ENCODE data around the gene THADA.

DNA sequence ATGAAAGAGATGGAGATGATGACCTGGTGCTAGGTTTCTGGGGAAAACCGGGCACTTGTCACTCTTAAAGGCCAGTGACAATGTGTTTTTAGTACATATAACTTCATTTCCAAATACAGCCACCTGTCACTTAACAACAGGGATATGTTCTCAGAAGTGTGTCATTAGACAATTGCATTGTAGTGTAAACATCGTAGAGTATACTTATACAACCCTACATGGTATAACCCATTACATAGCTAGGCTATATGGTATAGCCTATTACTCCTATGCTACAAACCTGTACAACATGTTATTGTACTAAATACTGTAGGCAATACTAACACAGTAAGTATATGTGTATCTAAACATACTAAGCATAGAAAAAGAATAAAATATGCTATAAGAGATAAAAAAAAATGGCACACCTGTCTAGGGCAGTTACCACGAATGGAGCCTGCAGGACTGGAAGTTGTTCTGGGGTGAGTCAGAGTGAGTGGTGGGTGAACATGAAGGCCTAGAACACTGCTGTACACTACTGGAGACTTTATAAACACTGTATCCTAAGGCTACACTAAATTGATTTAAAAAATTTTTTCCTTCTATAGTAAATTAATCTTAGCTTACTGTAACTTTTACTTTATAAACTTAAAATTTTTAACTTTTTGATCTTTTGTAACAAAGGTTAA, 123.2 kb downstream of the THADA start:
- TF ChIP-seq, protein P1, sequence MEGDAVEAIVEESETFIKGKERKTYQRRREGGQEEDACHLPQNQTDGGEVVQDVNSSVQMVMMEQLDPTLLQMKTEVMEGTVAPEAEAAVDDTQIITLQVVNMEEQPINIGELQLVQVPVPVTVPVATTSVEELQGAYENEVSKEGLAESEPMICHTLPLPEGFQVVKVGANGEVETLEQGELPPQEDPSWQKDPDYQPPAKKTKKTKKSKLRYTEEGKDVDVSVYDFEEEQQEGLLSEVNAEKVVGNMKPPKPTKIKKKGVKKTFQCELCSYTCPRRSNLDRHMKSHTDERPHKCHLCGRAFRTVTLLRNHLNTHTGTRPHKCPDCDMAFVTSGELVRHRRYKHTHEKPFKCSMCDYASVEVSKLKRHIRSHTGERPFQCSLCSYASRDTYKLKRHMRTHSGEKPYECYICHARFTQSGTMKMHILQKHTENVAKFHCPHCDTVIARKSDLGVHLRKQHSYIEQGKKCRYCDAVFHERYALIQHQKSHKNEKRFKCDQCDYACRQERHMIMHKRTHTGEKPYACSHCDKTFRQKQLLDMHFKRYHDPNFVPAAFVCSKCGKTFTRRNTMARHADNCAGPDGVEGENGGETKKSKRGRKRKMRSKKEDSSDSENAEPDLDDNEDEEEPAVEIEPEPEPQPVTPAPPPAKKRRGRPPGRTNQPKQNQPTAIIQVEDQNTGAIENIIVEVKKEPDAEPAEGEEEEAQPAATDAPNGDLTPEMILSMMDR (IDR thresholded peaks at IDR 0.05; ENCODE audit: insufficient read depth, low read length) = no peak
- TF ChIP-seq POLR2AphosphoS5 (IDR thresholded peaks at IDR 0.05; ENCODE audit: low read depth) (no peak), GABPA (IDR thresholded peaks at IDR 0.05; ENCODE audit: low read depth) (no peak), SPI1 (IDR thresholded peaks at IDR 0.05; ENCODE audit: borderline replicate concordance, low read depth) (no peak)
- TF ChIP-seq, protein P2, sequence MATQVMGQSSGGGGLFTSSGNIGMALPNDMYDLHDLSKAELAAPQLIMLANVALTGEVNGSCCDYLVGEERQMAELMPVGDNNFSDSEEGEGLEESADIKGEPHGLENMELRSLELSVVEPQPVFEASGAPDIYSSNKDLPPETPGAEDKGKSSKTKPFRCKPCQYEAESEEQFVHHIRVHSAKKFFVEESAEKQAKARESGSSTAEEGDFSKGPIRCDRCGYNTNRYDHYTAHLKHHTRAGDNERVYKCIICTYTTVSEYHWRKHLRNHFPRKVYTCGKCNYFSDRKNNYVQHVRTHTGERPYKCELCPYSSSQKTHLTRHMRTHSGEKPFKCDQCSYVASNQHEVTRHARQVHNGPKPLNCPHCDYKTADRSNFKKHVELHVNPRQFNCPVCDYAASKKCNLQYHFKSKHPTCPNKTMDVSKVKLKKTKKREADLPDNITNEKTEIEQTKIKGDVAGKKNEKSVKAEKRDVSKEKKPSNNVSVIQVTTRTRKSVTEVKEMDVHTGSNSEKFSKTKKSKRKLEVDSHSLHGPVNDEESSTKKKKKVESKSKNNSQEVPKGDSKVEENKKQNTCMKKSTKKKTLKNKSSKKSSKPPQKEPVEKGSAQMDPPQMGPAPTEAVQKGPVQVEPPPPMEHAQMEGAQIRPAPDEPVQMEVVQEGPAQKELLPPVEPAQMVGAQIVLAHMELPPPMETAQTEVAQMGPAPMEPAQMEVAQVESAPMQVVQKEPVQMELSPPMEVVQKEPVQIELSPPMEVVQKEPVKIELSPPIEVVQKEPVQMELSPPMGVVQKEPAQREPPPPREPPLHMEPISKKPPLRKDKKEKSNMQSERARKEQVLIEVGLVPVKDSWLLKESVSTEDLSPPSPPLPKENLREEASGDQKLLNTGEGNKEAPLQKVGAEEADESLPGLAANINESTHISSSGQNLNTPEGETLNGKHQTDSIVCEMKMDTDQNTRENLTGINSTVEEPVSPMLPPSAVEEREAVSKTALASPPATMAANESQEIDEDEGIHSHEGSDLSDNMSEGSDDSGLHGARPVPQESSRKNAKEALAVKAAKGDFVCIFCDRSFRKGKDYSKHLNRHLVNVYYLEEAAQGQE (IDR thresholded peaks at IDR 0.05; ENCODE audit: insufficient replicate concordance, low read depth) = no peak

Measured in HL-60 (cell line).